SK-N-SH (cell line): Measurements from ENCODE around the gene NAALADL2. TPM values are rescaled to one million over a fixed set of nuclear protein-coding genes. Genes with fewer than 3 reads are reported as not detected.

ENCODE experiments used
- CTCF ChIA-PET: fragments of 300-600, 350-600 bp; formaldehyde crosslinking; extraction: SDS; loops from one replicate; lab custom pipeline; 2021; lab: Yijun Ruan, JAX
- POLR2A ChIA-PET: fragments of 350-600 bp; sonication (Branson Sonifier 250); formaldehyde crosslinking; extraction: SDS; loops from one replicate; lab custom pipeline; 2020; ENCODE audit warnings: antibody characterized with exemption, inconsistent platforms; lab: Yijun Ruan, JAX
- DNase-seq: peaks from one replicate; pipeline ENCODE4 v3.0.0; 2012
- H2AFZ ChIP-seq: fragments of 200-600 bp; sonication (generic); 2 replicates; pipeline ENCODE4 v1.8.1; 2016; ENCODE audit warnings: antibody characterized with exemption, mild to moderate bottlenecking, low read depth
- H3F3A ChIP-seq: fragments of 200-600 bp; sonication (generic); replicated peaks from 2 replicates; pipeline ENCODE3; 2016; ENCODE audit warnings: antibody characterized with exemption, mild to moderate bottlenecking; ENCODE audit not compliant: insufficient read depth
- H3K27ac ChIP-seq, 2 experiments: fragments of 200-500 bp in 1 of 2; fragments of 200-600 bp in 1 of 2; sonication (Bioruptor generic) in 1 of 2; sonication (generic), shearing (Covaris generic) in 1 of 2; 2 replicates each; pipeline versions ENCODE4 v1.5.1 to v1.6.1; 2014 to 2016; ENCODE audit warnings: low read depth in 2 of 2, inconsistent platforms in 1 of 2, low read length in 1 of 2, mild to moderate bottlenecking in 1 of 2, mixed read lengths in 1 of 2
- H3K27me3 ChIP-seq: fragments of 200-600 bp; sonication (generic), shearing (Covaris generic); 2 replicates; pipeline ENCODE4 v1.6.1; 2016; ENCODE audit warnings: mixed run types; ENCODE audit not compliant: insufficient read depth
- H3K36me3 ChIP-seq, 2 experiments: fragments of 200-500 bp in 1 of 2; fragments of 200-600 bp in 1 of 2; sonication (Bioruptor generic) in 1 of 2; sonication (generic) in 1 of 2; replicated peaks in 1 of 2; 2 replicates each; pipeline versions ENCODE3 to v1.5.1; 2014 to 2016; ENCODE audit warnings: low read length in 1 of 2, mild to moderate bottlenecking in 1 of 2; ENCODE audit not compliant: insufficient read depth in 2 of 2, control insufficient read depth in 1 of 2
- H3K4me1 ChIP-seq, 2 experiments: fragments of 200-500 bp in 1 of 2; fragments of 200-600 bp in 1 of 2; sonication (Bioruptor generic) in 1 of 2; sonication (generic), shearing (Covaris generic) in 1 of 2; 2 replicates each; pipeline versions ENCODE4 v1.5.1 to v1.6.1; 2014 to 2016; ENCODE audit warnings: low read depth in 1 of 2, low read length in 1 of 2, mixed run types in 1 of 2; ENCODE audit not compliant: insufficient read depth in 2 of 2, control insufficient read depth in 1 of 2
- H3K4me2 ChIP-seq: fragments of 200-600 bp; sonication (generic), shearing (Covaris generic); 2 replicates; pipeline ENCODE4 v1.6.1; 2017; ENCODE audit warnings: mixed run types
- H3K4me3 ChIP-seq, 2 experiments: fragments of 200-500 bp in 1 of 2; fragments of 200-600 bp in 1 of 2; sonication (Bioruptor generic) in 1 of 2; sonication (generic), shearing (Covaris generic) in 1 of 2; 2 replicates each; pipeline versions ENCODE4 v1.5.1 to v1.8.1; 2014 to 2016; ENCODE audit warnings: low read depth in 2 of 2, inconsistent platforms in 1 of 2, low read length in 1 of 2, mild to moderate bottlenecking in 1 of 2, mixed read lengths in 1 of 2, moderate library complexity in 1 of 2
- H3K79me2 ChIP-seq: fragments of 200-600 bp; sonication (generic); 2 replicates; pipeline ENCODE4 v1.8.1; 2017; ENCODE audit warnings: mild to moderate bottlenecking; ENCODE audit not compliant: insufficient read depth
- H3K9ac ChIP-seq: fragments of 200-600 bp; sonication (generic); 2 replicates; pipeline ENCODE4 v1.6.1; 2017; ENCODE audit warnings: mixed run types
- H3K9me2 ChIP-seq: fragments of 200-600 bp; sonication (generic); 2 replicates; pipeline ENCODE4 v1.6.1; 2017; ENCODE audit warnings: mixed run types
- H3K9me3 ChIP-seq: fragments of 200-600 bp; sonication (generic); 2 replicates; pipeline ENCODE4 v1.6.1; 2017; ENCODE audit warnings: mixed run types, mild to moderate bottlenecking, moderate library complexity
- H4K20me1 ChIP-seq: fragments of 200-600 bp; sonication (generic); 2 replicates; pipeline ENCODE4 v1.6.1; 2017; ENCODE audit warnings: mild to moderate bottlenecking, mixed run types; ENCODE audit not compliant: insufficient read depth
- CHD2 ChIP-seq: fragments of 150-350 bp; IDR thresholded peaks from 2 replicates; pipeline ENCODE4 v1.6.1; 2018; ENCODE audit warnings: low read length; ENCODE audit not compliant: partially characterized antibody
- CTCF ChIP-seq: fragments of 200-600 bp; sonication (generic); IDR thresholded peaks from 2 replicates; pipeline ENCODE4 v1.6.1; 2017; ENCODE audit warnings: antibody characterized with exemption, mild to moderate bottlenecking, moderate library complexity
- ELF1 ChIP-seq: IDR thresholded peaks from 2 replicates; pipeline ENCODE4 v1.4.0; 2012
- EP300 ChIP-seq, 2 experiments: IDR thresholded peaks; 2 replicates each; pipeline versions ENCODE4 v1.4.0 to v1.6.1; 2012; ENCODE audit warnings: borderline replicate concordance in 1 of 2, low read depth in 1 of 2, low read length in 1 of 2
- EZH2phosphoT487 ChIP-seq: fragments of 200-600 bp; sonication (generic); IDR thresholded peaks from 2 replicates; pipeline ENCODE4 v1.6.1; 2017; ENCODE audit warnings: low read depth, mixed run types, mild to moderate bottlenecking, antibody characterized with exemption, moderate library complexity, borderline replicate concordance
- FOSL2 ChIP-seq: IDR thresholded peaks from 2 replicates; pipeline ENCODE4 v1.4.0; 2012; ENCODE audit warnings: low read depth, mild to moderate bottlenecking, moderate library complexity, borderline replicate concordance
- FOXJ3 ChIP-seq: sonication (generic); formaldehyde crosslinking; IDR thresholded peaks from 2 replicates; pipeline ENCODE4 v1.5.1; 2020; ENCODE audit warnings: mild to moderate bottlenecking, missing genetic modification reagents
- FOXM1 ChIP-seq: IDR thresholded peaks from 2 replicates; pipeline ENCODE4 v1.4.0; 2012; ENCODE audit warnings: low read depth, mild to moderate bottlenecking
- GATA2 ChIP-seq: sonication (generic); formaldehyde crosslinking; IDR thresholded peaks from 2 replicates; pipeline ENCODE4 v1.5.0; 2020; ENCODE audit warnings: mild to moderate bottlenecking, missing genetic modification reagents
- JUND ChIP-seq: IDR thresholded peaks from 2 replicates; pipeline ENCODE4 v1.4.0; 2012
- MEF2A ChIP-seq: IDR thresholded peaks from 2 replicates; pipeline ENCODE4 v1.4.0; 2012; ENCODE audit warnings: low read depth, borderline replicate concordance
- MXI1 ChIP-seq: IDR thresholded peaks from 2 replicates; pipeline ENCODE4 v1.6.1; 2012; ENCODE audit warnings: mild to moderate bottlenecking, low read depth, low read length, improper control_type of control experiment
- NFIC ChIP-seq: IDR thresholded peaks from 2 replicates; pipeline ENCODE4 v1.4.0; 2012; ENCODE audit warnings: borderline replicate concordance
- NRF1 ChIP-seq: IDR thresholded peaks from 2 replicates; pipeline ENCODE4 v1.6.1; 2012; ENCODE audit warnings: low read depth, mild to moderate bottlenecking, low read length
- POLR2AphosphoS5 ChIP-seq: IDR thresholded peaks from 2 replicates; pipeline ENCODE4 v1.6.1; 2012; ENCODE audit warnings: low read depth, low read length
- RCOR1 ChIP-seq: fragments of 150-350 bp; IDR thresholded peaks from 2 replicates; pipeline ENCODE4 v1.6.1; 2017; ENCODE audit warnings: antibody characterized with exemption, low read length
- RFX5 ChIP-seq: IDR thresholded peaks from 2 replicates; pipeline ENCODE4 v1.6.1; 2012; ENCODE audit warnings: mild to moderate bottlenecking, improper control_type of control experiment, low read length
- RXRA ChIP-seq: IDR thresholded peaks from 2 replicates; pipeline ENCODE4 v1.4.0; 2012; ENCODE audit warnings: low read depth, mild to moderate bottlenecking, borderline replicate concordance
- SIN3A ChIP-seq: IDR thresholded peaks from 2 replicates; pipeline ENCODE4 v1.6.1; 2012; ENCODE audit warnings: low read depth, mild to moderate bottlenecking, low read length, moderate library complexity, borderline replicate concordance
- SMC3 ChIP-seq: IDR thresholded peaks from 2 replicates; pipeline ENCODE4 v1.6.1; 2012; ENCODE audit warnings: low read depth, low read length, improper control_type of control experiment
- TAF1 ChIP-seq: IDR thresholded peaks from 2 replicates; pipeline ENCODE4 v1.6.1; 2012; ENCODE audit warnings: low read depth, mild to moderate bottlenecking, low read length, moderate library complexity, borderline replicate concordance
- TCF12 ChIP-seq: IDR thresholded peaks from 2 replicates; pipeline ENCODE4 v1.4.0; 2012
- TEAD4 ChIP-seq: IDR thresholded peaks from 2 replicates; pipeline ENCODE4 v1.4.0; 2012; ENCODE audit warnings: mild to moderate bottlenecking, borderline replicate concordance; ENCODE audit not compliant: insufficient read depth
- YY1 ChIP-seq: IDR thresholded peaks from 2 replicates; pipeline ENCODE4 v1.4.0; 2012; ENCODE audit warnings: low read depth, mild to moderate bottlenecking
- WGBS: methylation state at CpG from one replicate; pipeline ENCODE4 v1.1.6; 2017; ENCODE audit warnings: low lambda C conversion rate; 5-methylcytosine and 5-hydroxymethylcytosine counted together
- polyA plus RNA-seq, 3 experiments: library from polyadenylated mRNA; depleted of rRNA; stranded (reverse); fragments of >200 nt; gene quantifications; 2 replicates each; pipeline ENCODE4 v1.2.3, GENCODE V29; 2012
- TF ChIP-seq, protein P1 (sequence below): fragments of 150-350 bp; IDR thresholded peaks from 2 replicates; pipeline ENCODE4 v1.6.1; 2016; ENCODE audit warnings: mild to moderate bottlenecking, low read depth, low read length
- TF ChIP-seq, protein P2 (sequence below): fragments of 150-350 bp; IDR thresholded peaks from 2 replicates; pipeline ENCODE4 v1.6.1; 2017; ENCODE audit warnings: antibody characterized with exemption, low read length, low read depth, borderline replicate concordance
- TF ChIP-seq, protein P3 (sequence below): IDR thresholded peaks from 2 replicates; pipeline ENCODE4 v1.4.0; 2012; ENCODE audit warnings: low read depth, borderline replicate concordance
- TF ChIP-seq, protein P4 (sequence below): IDR thresholded peaks from 2 replicates; pipeline ENCODE4 v1.4.0; 2012; ENCODE audit warnings: low read depth, borderline replicate concordance

NAALADL2 gene
- polyA plus RNA-seq, 1 of the 3 experiments (the other 2 are of a cell fraction) = 1.2 TPM

GRCh38 chr3:175346573-175347356 is 487.6 kb downstream of the NAALADL2 start:
- Histone ChIP-seq H3K4me3 (no peak overlapping the region), H2AFZ (no peak overlapping the region; the same call in 1 of the 2 replicates), H3K27ac (peak overlapping the region in 1 of 2 experiments; percentile 42; a peak in 1 of 4 replicates), H3K4me2 (peak overlapping the region; percentile 8; the same call in 1 of the 2 replicates), H3K4me1 (peaks cover 0 to 11% of the 10 kb centered on the region in 2 experiments; a peak in 3 of 4 replicates), H3F3A (peaks cover 7% of the 10 kb centered on the region), H4K20me1 (no peaks in the 10 kb centered on the region), H3K9me2 (no peaks in the 10 kb centered on the region), H3K9ac (no peak overlapping the region), H3K9me3 (no peaks in the 10 kb centered on the region), H3K36me3 (no peaks in the 10 kb centered on the region), H3K27me3 (no peaks in the 10 kb centered on the region), H3K79me2 (no peaks in the 10 kb centered on the region)
- ChIA-PET CTCF (no interaction called here), POLR2A (no interaction called here)
- 47% methylated on average over 8 of the region's 8 CpGs for WGBS
- no peak for DNase-seq
- TF ChIP-seq RXRA = no peak
- peak; percentile 18; the same call in 1 of the 2 replicates for TF ChIP-seq TEAD4
- no peak for TF ChIP-seq CHD2
- no peak for TF ChIP-seq EZH2phosphoT487
- TF ChIP-seq RFX5 = no peak
- TF ChIP-seq, protein P1, sequence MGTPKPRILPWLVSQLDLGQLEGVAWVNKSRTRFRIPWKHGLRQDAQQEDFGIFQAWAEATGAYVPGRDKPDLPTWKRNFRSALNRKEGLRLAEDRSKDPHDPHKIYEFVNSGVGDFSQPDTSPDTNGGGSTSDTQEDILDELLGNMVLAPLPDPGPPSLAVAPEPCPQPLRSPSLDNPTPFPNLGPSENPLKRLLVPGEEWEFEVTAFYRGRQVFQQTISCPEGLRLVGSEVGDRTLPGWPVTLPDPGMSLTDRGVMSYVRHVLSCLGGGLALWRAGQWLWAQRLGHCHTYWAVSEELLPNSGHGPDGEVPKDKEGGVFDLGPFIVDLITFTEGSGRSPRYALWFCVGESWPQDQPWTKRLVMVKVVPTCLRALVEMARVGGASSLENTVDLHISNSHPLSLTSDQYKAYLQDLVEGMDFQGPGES = no peak
- peak; percentile 88 for TF ChIP-seq FOSL2
- TF ChIP-seq, protein P2, sequence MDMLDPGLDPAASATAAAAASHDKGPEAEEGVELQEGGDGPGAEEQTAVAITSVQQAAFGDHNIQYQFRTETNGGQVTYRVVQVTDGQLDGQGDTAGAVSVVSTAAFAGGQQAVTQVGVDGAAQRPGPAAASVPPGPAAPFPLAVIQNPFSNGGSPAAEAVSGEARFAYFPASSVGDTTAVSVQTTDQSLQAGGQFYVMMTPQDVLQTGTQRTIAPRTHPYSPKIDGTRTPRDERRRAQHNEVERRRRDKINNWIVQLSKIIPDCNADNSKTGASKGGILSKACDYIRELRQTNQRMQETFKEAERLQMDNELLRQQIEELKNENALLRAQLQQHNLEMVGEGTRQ = no peak
- TF ChIP-seq TCF12 = peak; percentile 79
- no peak for TF ChIP-seq CTCF
- peak in 1 of 2 experiments; percentile 62; a peak in 1 of 4 replicates for TF ChIP-seq EP300 (IDR thresholded peaks at IDR 0.05; ENCODE audit: borderline replicate concordance in 1 of 2, low read depth in 1 of 2, low read length in 1 of 2)
- TF ChIP-seq RCOR1 = no peak
- TF ChIP-seq FOXJ3 (CRISPR knock-in tag) = no peak
- no peak for TF ChIP-seq FOXM1
- TF ChIP-seq JUND = peak; percentile 89
- TF ChIP-seq TAF1 = no peak
- TF ChIP-seq, protein P3, sequence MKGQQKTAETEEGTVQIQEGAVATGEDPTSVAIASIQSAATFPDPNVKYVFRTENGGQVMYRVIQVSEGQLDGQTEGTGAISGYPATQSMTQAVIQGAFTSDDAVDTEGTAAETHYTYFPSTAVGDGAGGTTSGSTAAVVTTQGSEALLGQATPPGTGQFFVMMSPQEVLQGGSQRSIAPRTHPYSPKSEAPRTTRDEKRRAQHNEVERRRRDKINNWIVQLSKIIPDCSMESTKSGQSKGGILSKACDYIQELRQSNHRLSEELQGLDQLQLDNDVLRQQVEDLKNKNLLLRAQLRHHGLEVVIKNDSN = no peak
- TF ChIP-seq POLR2AphosphoS5 = peak; percentile 57; the same call in 1 of the 2 replicates
- no peak for TF ChIP-seq MEF2A
- TF ChIP-seq MXI1 = no peak
- no peak for TF ChIP-seq YY1
- TF ChIP-seq SMC3 = no peak
- peak; percentile 94 for TF ChIP-seq NFIC
- TF ChIP-seq, protein P4, sequence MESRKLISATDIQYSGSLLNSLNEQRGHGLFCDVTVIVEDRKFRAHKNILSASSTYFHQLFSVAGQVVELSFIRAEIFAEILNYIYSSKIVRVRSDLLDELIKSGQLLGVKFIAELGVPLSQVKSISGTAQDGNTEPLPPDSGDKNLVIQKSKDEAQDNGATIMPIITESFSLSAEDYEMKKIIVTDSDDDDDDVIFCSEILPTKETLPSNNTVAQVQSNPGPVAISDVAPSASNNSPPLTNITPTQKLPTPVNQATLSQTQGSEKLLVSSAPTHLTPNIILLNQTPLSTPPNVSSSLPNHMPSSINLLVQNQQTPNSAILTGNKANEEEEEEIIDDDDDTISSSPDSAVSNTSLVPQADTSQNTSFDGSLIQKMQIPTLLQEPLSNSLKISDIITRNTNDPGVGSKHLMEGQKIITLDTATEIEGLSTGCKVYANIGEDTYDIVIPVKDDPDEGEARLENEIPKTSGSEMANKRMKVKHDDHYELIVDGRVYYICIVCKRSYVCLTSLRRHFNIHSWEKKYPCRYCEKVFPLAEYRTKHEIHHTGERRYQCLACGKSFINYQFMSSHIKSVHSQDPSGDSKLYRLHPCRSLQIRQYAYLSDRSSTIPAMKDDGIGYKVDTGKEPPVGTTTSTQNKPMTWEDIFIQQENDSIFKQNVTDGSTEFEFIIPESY = peak; percentile 48; the same call in 1 of the 2 replicates
- TF ChIP-seq GATA2 (CRISPR knock-in tag) = no peak
- no peak for TF ChIP-seq SIN3A
- TF ChIP-seq NRF1 = no peak
- TF ChIP-seq ELF1 = peak; percentile 73; the same call in 1 of the 2 replicates
